SK-N-SH treated with all-trans-retinoic acid at 6 μM for 48 hours (cell line): Measurements from ENCODE around the gene SLC25A25.

Experiments
- ATAC-seq: fragments of 200-7000 bp; cut with Tn5 transposase; 3 replicates; pipeline ENCODE4 v1.9.1; 2020; ENCODE audit warnings: mild to moderate bottlenecking, moderate library complexity
- ARNTL ChIP-seq: fragments of 450-650 bp; formaldehyde crosslinking; IDR thresholded peaks from 2 replicates; pipeline ENCODE4 v1.5.0; 2020; ENCODE audit warnings: low read depth, mild to moderate bottlenecking, moderate library complexity, borderline replicate concordance
- BACH2 ChIP-seq: fragments of 250-450 bp; sonication (Bioruptor Pico); IDR thresholded peaks from 2 replicates; pipeline ENCODE4 v1.9.0; 2021; ENCODE audit warnings: mild to moderate bottlenecking, borderline replicate concordance
- CREB5 ChIP-seq: fragments of 250-450 bp; sonication (Bioruptor Pico); IDR thresholded peaks from 2 replicates; pipeline ENCODE4 v1.5.1; 2020; ENCODE audit warnings: low read depth, mild to moderate bottlenecking, moderate library complexity
- CSDC2 ChIP-seq: fragments of 250-450 bp; sonication (Bioruptor Pico); IDR thresholded peaks from 2 replicates; pipeline ENCODE4 v1.5.0; 2020; ENCODE audit warnings: mild to moderate bottlenecking, moderate library complexity
- ESRRG ChIP-seq: fragments of 250-450 bp; sonication (Bioruptor Pico); IDR thresholded peaks from 2 replicates; pipeline ENCODE4 v1.6.1; 2021; ENCODE audit warnings: mild to moderate bottlenecking
- GLIS3 ChIP-seq: fragments of 250-450 bp; sonication (Bioruptor Pico); IDR thresholded peaks from 2 replicates; pipeline ENCODE4 v1.5.0; 2020; ENCODE audit warnings: mild to moderate bottlenecking, moderate library complexity
- ISL1 ChIP-seq: fragments of 250-450 bp; sonication (Bioruptor Pico); IDR thresholded peaks from 2 replicates; pipeline ENCODE4 v2.1.2; 2022; ENCODE audit warnings: mild to moderate bottlenecking, moderate library complexity
- OSR1 ChIP-seq: fragments of 250-450 bp; sonication (Bioruptor Pico); IDR thresholded peaks from 2 replicates; pipeline ENCODE4 v1.8.0; 2022; ENCODE audit warnings: moderate library complexity, mild to moderate bottlenecking, inconsistent platforms
- PPARA ChIP-seq: fragments of 250-450 bp; sonication (Bioruptor Pico); IDR thresholded peaks from 2 replicates; pipeline ENCODE4 v1.5.0; 2020; ENCODE audit warnings: mild to moderate bottlenecking, borderline replicate concordance
- SNAI2 ChIP-seq: fragments of 250-450 bp; sonication (Bioruptor Pico); IDR thresholded peaks from 2 replicates; pipeline ENCODE4 v1.5.0; 2020; ENCODE audit warnings: mild to moderate bottlenecking, moderate library complexity
- TCF4 ChIP-seq: fragments of 250-450 bp; sonication (Bioruptor Pico); IDR thresholded peaks from 2 replicates; pipeline ENCODE4 v1.8.0; 2021; ENCODE audit warnings: mild to moderate bottlenecking, moderate library complexity, borderline replicate concordance
- TOX ChIP-seq: fragments of 250-450 bp; sonication (Bioruptor Pico); IDR thresholded peaks from 2 replicates; pipeline ENCODE4 v1.8.0; 2021; ENCODE audit warnings: mild to moderate bottlenecking, moderate library complexity, borderline replicate concordance
- ZC3H10 ChIP-seq: fragments of 250-450 bp; sonication (Bioruptor Pico); IDR thresholded peaks from 2 replicates; pipeline ENCODE4 v1.5.1; 2021; ENCODE audit warnings: mild to moderate bottlenecking, moderate library complexity
- ZFP3 ChIP-seq: fragments of 250-450 bp; sonication (Bioruptor Pico); IDR thresholded peaks from 2 replicates; pipeline ENCODE4 v1.5.0; 2020; ENCODE audit warnings: mild to moderate bottlenecking, moderate library complexity
- ZFP30 ChIP-seq: fragments of 450-650 bp; formaldehyde crosslinking; IDR thresholded peaks from 2 replicates; pipeline ENCODE4 v1.5.0; 2022; ENCODE audit warnings: mild to moderate bottlenecking, moderate library complexity
- ZNF565 ChIP-seq: fragments of 450-650 bp; formaldehyde crosslinking; conservative IDR thresholded peaks from 2 replicates; pipeline ENCODE4 v1.5.0; 2020; ENCODE audit warnings: low read depth, mild to moderate bottlenecking, moderate library complexity
- TF ChIP-seq, protein P1 (sequence below): fragments of 250-450 bp; sonication (Bioruptor Pico); IDR thresholded peaks from 2 replicates; pipeline ENCODE4 v1.5.0; 2020; ENCODE audit warnings: mild to moderate bottlenecking, moderate library complexity
- TF ChIP-seq, protein P2 (sequence below): fragments of 250-450 bp; sonication (Bioruptor Pico); IDR thresholded peaks from 2 replicates; pipeline ENCODE4 v1.5.1; 2021; ENCODE audit warnings: mild to moderate bottlenecking, moderate library complexity
- TF ChIP-seq, protein P3 (sequence below): fragments of 250-450 bp; sonication (Bioruptor Pico); IDR thresholded peaks from 2 replicates; pipeline ENCODE4 v1.8.0; 2020; ENCODE audit warnings: mild to moderate bottlenecking, moderate library complexity, borderline replicate concordance

SLC25A25 gene

DNA sequence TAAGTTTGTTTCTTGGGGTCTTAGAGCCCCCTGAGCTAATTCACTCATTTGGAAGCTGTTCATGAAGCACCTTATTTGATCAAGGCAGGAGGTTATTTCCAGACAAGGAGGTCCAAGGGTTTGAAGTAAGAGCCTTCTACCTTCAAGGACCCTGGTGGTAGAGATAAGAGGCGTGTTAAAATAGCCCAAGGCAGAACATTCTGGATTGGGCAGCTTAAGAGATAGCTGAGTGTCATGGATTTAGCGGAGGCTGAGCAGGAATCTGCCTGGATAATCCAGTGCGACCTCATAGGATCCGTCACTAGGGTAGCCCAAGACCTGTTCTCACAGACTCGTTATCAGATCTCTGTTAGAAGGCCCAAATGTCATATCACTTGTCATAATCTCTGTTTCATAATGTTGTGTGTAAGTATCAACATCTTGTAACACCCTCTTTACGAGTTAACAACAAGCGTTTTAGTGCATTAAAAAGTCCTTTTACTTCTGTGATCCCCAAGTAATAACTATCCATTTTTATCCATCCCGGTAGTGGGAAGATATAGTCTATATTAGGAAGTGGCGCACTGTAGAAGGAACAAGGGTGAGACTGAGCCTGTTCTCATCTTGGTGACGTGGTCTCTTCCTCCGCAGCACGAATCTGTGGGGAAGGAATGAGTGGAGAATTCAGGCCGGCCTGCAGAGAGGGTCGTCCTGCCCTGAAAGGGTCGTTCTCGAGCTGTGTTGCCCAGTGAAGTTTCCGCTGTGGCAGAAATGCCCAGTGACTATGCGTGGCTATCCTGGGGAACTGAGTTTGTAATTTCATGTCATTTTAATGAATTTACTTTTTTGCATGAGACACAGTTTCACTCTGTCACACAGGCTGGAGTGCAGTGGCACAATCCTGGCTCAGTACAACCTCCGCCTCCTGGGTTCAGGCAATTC lies 28.8 kb downstream of the SLC25A25 start:
- TF ChIP-seq ARNTL (CRISPR knock-in tag) (no peak), CREB5 (CRISPR knock-in tag) (no peak)
- ATAC-seq = no peak

DNA sequence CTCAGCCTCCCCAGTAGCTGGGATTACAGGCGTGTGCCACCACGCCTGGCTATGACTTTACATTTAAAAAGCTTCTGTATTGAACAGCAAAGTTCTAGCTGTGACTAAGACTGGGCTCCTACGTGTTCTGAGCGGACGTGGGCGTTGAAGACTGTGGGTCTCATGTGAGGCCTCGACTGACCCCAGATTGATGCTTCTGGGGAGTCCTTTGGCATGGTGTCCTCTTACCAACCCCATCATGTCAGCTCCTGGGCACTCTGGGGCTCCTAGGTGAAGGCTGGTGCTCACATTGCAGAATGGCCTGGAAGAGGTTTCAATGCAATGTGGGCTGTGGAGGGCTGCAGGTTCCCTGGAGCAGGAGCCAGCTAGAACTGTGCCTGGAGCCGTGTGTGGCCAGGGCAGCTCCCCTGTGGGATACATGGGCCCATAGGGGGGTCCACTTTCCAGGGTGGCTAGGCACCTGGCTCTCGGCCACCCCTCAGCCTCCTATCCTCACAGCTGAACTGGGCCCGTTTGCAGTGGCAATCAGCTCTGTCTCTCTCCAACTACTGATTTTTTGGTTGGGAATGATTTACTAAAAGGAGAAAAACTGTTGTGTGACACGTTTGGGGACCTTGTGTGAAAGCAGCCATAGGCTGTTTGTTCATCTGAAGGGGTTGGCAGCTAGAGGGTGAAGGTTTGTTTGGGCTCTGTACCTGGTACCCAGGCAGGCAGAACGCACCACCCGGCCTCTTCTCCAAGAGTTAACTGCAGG lies 29.7 kb downstream of the SLC25A25 start:
- no peak for ATAC-seq
- no peak for TF ChIP-seq ESRRG (CRISPR knock-in tag)
- no peak for TF ChIP-seq ZFP30 (CRISPR knock-in tag)
- no peak for TF ChIP-seq TOX (CRISPR knock-in tag)
- no peak for TF ChIP-seq ISL1 (CRISPR knock-in tag)
- TF ChIP-seq ZFP3 (CRISPR knock-in tag) = no peak
- TF ChIP-seq ARNTL (CRISPR knock-in tag) = no peak
- TF ChIP-seq, protein P1, sequence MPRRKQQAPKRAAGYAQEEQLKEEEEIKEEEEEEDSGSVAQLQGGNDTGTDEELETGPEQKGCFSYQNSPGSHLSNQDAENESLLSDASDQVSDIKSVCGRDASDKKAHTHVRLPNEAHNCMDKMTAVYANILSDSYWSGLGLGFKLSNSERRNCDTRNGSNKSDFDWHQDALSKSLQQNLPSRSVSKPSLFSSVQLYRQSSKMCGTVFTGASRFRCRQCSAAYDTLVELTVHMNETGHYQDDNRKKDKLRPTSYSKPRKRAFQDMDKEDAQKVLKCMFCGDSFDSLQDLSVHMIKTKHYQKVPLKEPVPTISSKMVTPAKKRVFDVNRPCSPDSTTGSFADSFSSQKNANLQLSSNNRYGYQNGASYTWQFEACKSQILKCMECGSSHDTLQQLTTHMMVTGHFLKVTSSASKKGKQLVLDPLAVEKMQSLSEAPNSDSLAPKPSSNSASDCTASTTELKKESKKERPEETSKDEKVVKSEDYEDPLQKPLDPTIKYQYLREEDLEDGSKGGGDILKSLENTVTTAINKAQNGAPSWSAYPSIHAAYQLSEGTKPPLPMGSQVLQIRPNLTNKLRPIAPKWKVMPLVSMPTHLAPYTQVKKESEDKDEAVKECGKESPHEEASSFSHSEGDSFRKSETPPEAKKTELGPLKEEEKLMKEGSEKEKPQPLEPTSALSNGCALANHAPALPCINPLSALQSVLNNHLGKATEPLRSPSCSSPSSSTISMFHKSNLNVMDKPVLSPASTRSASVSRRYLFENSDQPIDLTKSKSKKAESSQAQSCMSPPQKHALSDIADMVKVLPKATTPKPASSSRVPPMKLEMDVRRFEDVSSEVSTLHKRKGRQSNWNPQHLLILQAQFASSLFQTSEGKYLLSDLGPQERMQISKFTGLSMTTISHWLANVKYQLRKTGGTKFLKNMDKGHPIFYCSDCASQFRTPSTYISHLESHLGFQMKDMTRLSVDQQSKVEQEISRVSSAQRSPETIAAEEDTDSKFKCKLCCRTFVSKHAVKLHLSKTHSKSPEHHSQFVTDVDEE (CRISPR knock-in tag) = no peak
- no peak for TF ChIP-seq SNAI2 (CRISPR knock-in tag)
- no peak for TF ChIP-seq ZNF565 (CRISPR knock-in tag)
- TF ChIP-seq CSDC2 (CRISPR knock-in tag) = no peak
- TF ChIP-seq BACH2 = no peak
- no peak for TF ChIP-seq PPARA (CRISPR knock-in tag)
- TF ChIP-seq, protein P2, sequence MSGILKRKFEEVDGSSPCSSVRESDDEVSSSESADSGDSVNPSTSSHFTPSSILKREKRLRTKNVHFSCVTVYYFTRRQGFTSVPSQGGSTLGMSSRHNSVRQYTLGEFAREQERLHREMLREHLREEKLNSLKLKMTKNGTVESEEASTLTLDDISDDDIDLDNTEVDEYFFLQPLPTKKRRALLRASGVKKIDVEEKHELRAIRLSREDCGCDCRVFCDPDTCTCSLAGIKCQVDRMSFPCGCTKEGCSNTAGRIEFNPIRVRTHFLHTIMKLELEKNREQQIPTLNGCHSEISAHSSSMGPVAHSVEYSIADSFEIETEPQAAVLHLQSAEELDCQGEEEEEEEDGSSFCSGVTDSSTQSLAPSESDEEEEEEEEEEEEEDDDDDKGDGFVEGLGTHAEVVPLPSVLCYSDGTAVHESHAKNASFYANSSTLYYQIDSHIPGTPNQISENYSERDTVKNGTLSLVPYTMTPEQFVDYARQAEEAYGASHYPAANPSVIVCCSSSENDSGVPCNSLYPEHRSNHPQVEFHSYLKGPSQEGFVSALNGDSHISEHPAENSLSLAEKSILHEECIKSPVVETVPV = no peak
- TF ChIP-seq OSR1 (CRISPR knock-in tag) = no peak
- no peak for TF ChIP-seq GLIS3
- TF ChIP-seq CREB5 (CRISPR knock-in tag) = no peak
- TF ChIP-seq, protein P3, sequence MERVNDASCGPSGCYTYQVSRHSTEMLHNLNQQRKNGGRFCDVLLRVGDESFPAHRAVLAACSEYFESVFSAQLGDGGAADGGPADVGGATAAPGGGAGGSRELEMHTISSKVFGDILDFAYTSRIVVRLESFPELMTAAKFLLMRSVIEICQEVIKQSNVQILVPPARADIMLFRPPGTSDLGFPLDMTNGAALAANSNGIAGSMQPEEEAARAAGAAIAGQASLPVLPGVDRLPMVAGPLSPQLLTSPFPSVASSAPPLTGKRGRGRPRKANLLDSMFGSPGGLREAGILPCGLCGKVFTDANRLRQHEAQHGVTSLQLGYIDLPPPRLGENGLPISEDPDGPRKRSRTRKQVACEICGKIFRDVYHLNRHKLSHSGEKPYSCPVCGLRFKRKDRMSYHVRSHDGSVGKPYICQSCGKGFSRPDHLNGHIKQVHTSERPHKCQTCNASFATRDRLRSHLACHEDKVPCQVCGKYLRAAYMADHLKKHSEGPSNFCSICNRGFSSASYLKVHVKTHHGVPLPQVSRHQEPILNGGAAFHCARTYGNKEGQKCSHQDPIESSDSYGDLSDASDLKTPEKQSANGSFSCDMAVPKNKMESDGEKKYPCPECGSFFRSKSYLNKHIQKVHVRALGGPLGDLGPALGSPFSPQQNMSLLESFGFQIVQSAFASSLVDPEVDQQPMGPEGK (CRISPR knock-in tag) = no peak
- no peak for TF ChIP-seq TCF4
- TF ChIP-seq ZC3H10 = no peak
